Suprapubic skin (tissue), 4 donors: ENCODE data around the gene LRIT1. TPM values are rescaled to one million over a fixed set of nuclear protein-coding genes. Genes with fewer than 3 reads are reported as not detected.
A peak's percentile ranks its signal among the peaks of the same experiment; 100 is the strongest.

Experiments used
- DNase-seq, 2 donors: peaks; one replicate each; pipeline ENCODE4 v3.0.0-alpha.2; 2019; ENCODE audit warnings: low spot score in 2 of 2
- H3K27ac ChIP-seq: fragments of 200-600 bp; sonication (generic); one replicate; pipeline ENCODE4 v1.5.1; 2019
- H3K27me3 ChIP-seq: fragments of 200-600 bp; sonication (generic); one replicate; pipeline ENCODE4 v1.5.1; 2019
- H3K36me3 ChIP-seq: fragments of 200-600 bp; sonication (generic); one replicate; pipeline ENCODE4 v1.5.1; 2019
- H3K4me1 ChIP-seq: fragments of 200-600 bp; sonication (generic); one replicate; pipeline ENCODE4 v1.5.1; 2019
- H3K4me3 ChIP-seq: fragments of 200-600 bp; sonication (generic); one replicate; pipeline ENCODE4 v1.5.1; 2019; ENCODE audit warnings: mild to moderate bottlenecking
- H3K9me3 ChIP-seq: fragments of 200-600 bp; sonication (generic); one replicate; pipeline ENCODE4 v1.5.1; 2019
- CTCF ChIP-seq, 2 donors: fragments of 200-600 bp in 1 of 2; fragments of 450-650 bp in 1 of 2; sonication (generic) in 1 of 2; IDR thresholded peaks; one replicate each; pipeline ENCODE4 v1.5.1; 2016 to 2019; ENCODE audit warnings: antibody characterized with exemption in 2 of 2, mild to moderate bottlenecking in 1 of 2, moderate library complexity in 1 of 2
- EP300 ChIP-seq: sonication (generic); formaldehyde crosslinking; IDR thresholded peaks from one replicate; pipeline ENCODE4 v1.6.1; 2017; ENCODE audit warnings: antibody characterized with exemption
- POLR2A ChIP-seq, 2 donors: fragments of 450-650 bp; IDR thresholded peaks; one replicate each; pipeline ENCODE4 v1.6.1; 2017; ENCODE audit warnings: antibody characterized with exemption in 2 of 2, mild to moderate bottlenecking in 2 of 2, moderate library complexity in 2 of 2
- POLR2AphosphoS5 ChIP-seq, 3 donors: sonication (generic); formaldehyde crosslinking; IDR thresholded peaks; one replicate each; pipeline ENCODE4 v1.6.1; 2017; ENCODE audit warnings: antibody characterized with exemption in 3 of 3
- WGBS: methylation state at CpG from one replicate; pipeline ENCODE4 v1.1.5; 2018; 5-methylcytosine and 5-hydroxymethylcytosine counted together
- total RNA-seq, 4 donors: library from RNA; depleted of rRNA; stranded (reverse); fragments of >200 nt; gene quantifications; one replicate each; pipeline ENCODE4 v1.1.0, GENCODE V29; 2016

Gene LRIT1, protein sequence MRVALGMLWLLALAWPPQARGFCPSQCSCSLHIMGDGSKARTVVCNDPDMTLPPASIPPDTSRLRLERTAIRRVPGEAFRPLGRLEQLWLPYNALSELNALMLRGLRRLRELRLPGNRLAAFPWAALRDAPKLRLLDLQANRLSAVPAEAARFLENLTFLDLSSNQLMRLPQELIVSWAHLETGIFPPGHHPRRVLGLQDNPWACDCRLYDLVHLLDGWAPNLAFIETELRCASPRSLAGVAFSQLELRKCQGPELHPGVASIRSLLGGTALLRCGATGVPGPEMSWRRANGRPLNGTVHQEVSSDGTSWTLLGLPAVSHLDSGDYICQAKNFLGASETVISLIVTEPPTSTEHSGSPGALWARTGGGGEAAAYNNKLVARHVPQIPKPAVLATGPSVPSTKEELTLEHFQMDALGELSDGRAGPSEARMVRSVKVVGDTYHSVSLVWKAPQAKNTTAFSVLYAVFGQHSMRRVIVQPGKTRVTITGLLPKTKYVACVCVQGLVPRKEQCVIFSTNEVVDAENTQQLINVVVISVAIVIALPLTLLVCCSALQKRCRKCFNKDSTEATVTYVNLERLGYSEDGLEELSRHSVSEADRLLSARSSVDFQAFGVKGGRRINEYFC
- not detected for total RNA-seq

GRCh38 chr10:84241185-84241790, at the start of gene LRIT1:
Gene LRIT1 (minus strand): TSS chr10:84241546. CDS start chr10:84241439, 107 bp downstream.
- TF ChIP-seq CTCF (IDR thresholded peaks at IDR 0.05) (no peak), POLR2AphosphoS5 (IDR thresholded peaks at IDR 0.05) (no peak), POLR2A (IDR thresholded peaks at IDR 0.05) (no peak), EP300 (no peak)
- WGBS = 87% methylated on average over 9 of the region's 13 CpGs

DNA sequence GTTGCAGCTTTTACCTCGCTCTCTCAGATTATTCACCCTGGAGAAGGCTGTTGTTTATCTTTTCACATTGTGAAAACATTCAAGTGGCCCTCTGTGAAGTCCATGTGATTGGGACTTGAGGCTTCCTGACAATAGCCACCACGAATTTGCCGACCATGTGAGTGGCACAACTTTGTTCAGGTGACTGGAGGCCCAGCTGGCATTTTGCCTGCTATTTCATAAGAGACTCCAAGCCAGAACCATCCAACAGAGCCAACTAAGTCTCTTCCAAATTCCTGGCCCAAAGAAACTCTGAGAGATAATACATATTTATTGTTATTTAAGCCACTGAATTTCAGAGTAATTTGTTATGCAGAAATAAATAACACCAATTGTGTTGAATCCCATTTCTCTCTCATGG, 48.9 kb upstream of the LRIT1 start:
- no peaks in the 10 kb centered on the region for H3K27me3 ChIP-seq
- WGBS = 75% methylated on average over 3 of the region's 3 CpGs
- no peak for TF ChIP-seq POLR2A (IDR thresholded peaks at IDR 0.05)
- TF ChIP-seq CTCF (IDR thresholded peaks at IDR 0.05) = no peak
- no peak for TF ChIP-seq EP300
- TF ChIP-seq POLR2AphosphoS5 (IDR thresholded peaks at IDR 0.05) = no peak

More at GRCh38 chr10:84241185-84241790, at the start of gene LRIT1:
- Histone ChIP-seq H3K27me3 (peaks cover 19% of the 10 kb centered on the region), H3K4me1 (no peaks in the 10 kb centered on the region), H3K9me3 (no peaks in the 10 kb centered on the region), H3K36me3 (no peaks in the 10 kb centered on the region), H3K27ac (no peak within 1 kb of the TSS), H3K4me3 (no peak within 1 kb of the TSS)
- peak in 1 of 2 donors; percentile 56 for DNase-seq

DNA sequence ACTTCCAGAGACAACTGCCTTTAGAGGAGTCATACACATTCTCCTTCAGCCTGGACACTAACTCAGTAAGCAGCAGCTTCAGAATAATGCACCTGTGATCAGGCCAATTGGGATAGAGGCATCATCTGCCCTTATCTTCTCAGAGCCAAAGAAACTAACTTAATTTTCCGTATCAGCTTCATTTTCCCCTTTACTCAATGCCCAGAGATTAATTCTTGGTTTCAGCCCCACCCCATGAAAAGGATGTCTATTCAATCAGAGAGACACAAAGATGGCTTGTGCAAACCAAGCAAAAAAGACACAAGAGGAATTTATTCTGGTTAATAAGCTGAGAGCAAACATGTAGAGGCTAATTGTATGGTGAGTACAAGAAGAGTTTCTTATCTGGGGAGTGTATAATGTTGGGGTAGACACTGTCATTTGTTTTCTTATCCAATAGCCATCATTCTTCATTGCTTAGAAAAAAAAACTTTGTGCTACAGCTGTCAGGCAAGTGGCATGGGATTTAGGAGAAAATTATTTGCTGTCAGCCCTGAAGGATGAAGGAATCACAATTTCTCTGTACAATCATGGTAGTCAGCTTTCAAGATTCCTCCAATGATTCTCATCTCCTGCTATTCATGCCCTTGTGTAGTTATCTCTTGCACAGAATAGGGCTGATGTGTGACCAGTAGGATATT, 48.3 kb upstream of the LRIT1 start:
- Histone ChIP-seq H3K4me1 (no peaks in the 10 kb centered on the region), H3K27ac (no peak overlapping the region), H3K4me3 (no peak overlapping the region), H3K36me3 (no peaks in the 10 kb centered on the region), H3K27me3 (no peaks in the 10 kb centered on the region), H3K9me3 (no peaks in the 10 kb centered on the region)
- no peak for DNase-seq
- TF ChIP-seq EP300 (no peak), POLR2A (IDR thresholded peaks at IDR 0.05) (no peak), POLR2AphosphoS5 (IDR thresholded peaks at IDR 0.05) (no peak), CTCF (IDR thresholded peaks at IDR 0.05) (no peak)
- WGBS = 71% methylated on average over 1 of the region's 1 CpG

More for the DNA sequence above, 48.9 kb upstream of the LRIT1 start:
- no peaks in the 10 kb centered on the region for H3K36me3 ChIP-seq
- no peaks in the 10 kb centered on the region for H3K9me3 ChIP-seq
- DNase-seq = no peak
- H3K4me3 ChIP-seq = no peak overlapping the region
- H3K27ac ChIP-seq = no peak overlapping the region
- no peaks in the 10 kb centered on the region for H3K4me1 ChIP-seq

- no peaks in the 10 kb centered on the region for H3K4me1 ChIP-seq
- H3K27me3 ChIP-seq = no peaks in the 10 kb centered on the region
- no peaks in the 10 kb centered on the region for H3K36me3 ChIP-seq
- no peak for DNase-seq
- no peak overlapping the region for H3K4me3 ChIP-seq
- no peak overlapping the region for H3K27ac ChIP-seq
- TF ChIP-seq EP300 (no peak), POLR2AphosphoS5 (IDR thresholded peaks at IDR 0.05) (no peak), CTCF (IDR thresholded peaks at IDR 0.05) (no peak), POLR2A (IDR thresholded peaks at IDR 0.05) (no peak)
- WGBS = 87% methylated on average over 1 of the region's 1 CpG
- no peaks in the 10 kb centered on the region for H3K9me3 ChIP-seq
These were observed 46.8 kb upstream of the LRIT1 start for GRCh38 chr10:84288151-84288550.
